Measurements from ENCODE around the gene TXNDC11. TPM values are rescaled to one million over a fixed set of nuclear protein-coding genes. Genes with fewer than 3 reads are reported as not detected.

The TXNDC11 gene
- total RNA-seq, 2 donors from 2014 or later, result 29.5 to 38.1 TPM

- Histone ChIP-seq H3K4me1 (peaks cover 0 to 48% of the 10 kb centered on the region in 2 donors), H3K27ac (no peak overlapping the region)
Measured at GRCh38 chr16:11681976-11682654, 60.5 kb downstream of the TXNDC11 start.

GRCh38 chr16:11681556-11681955 is 61.1 kb downstream of the TXNDC11 start:
- H3K4me3 ChIP-seq, result no peak overlapping the region
- no peak for TF ChIP-seq CTCF (IDR thresholded peaks at IDR 0.05)
- H3K27ac ChIP-seq, result no peak overlapping the region
- H3K9me3 ChIP-seq, result no peaks in the 10 kb centered on the region
- peaks cover 0 to 46% of the 10 kb centered on the region in 2 donors for H3K4me1 ChIP-seq
- peaks cover 88% of the 10 kb centered on the region for H3K36me3 ChIP-seq
- DNase-seq (ENCODE audit: low spot score), result no peak
- H3K27me3 ChIP-seq, result no peaks in the 10 kb centered on the region

More at GRCh38 chr16:11681976-11682654, 60.5 kb downstream of the TXNDC11 start:
- Histone ChIP-seq H3K36me3 (peaks cover 85% of the 10 kb centered on the region), H3K27me3 (no peaks in the 10 kb centered on the region), H3K9me3 (no peaks in the 10 kb centered on the region), H3K4me3 (no peak overlapping the region)
- TF ChIP-seq CTCF (IDR thresholded peaks at IDR 0.05), result no peak
- DNase-seq (ENCODE audit: low spot score), result no peak

- no peak overlapping the region for H3K4me3 ChIP-seq
- H3K36me3 ChIP-seq, result peaks cover 83% of the 10 kb centered on the region
- no peak for DNase-seq (ENCODE audit: low spot score)
- H3K9me3 ChIP-seq, result no peaks in the 10 kb centered on the region
- peaks cover 0 to 43% of the 10 kb centered on the region in 2 donors for H3K4me1 ChIP-seq
- TF ChIP-seq CTCF (IDR thresholded peaks at IDR 0.05), result no peak
- H3K27me3 ChIP-seq, result no peaks in the 10 kb centered on the region
- peak overlapping the region in 1 of 2 donors; percentile 3 for H3K27ac ChIP-seq
Measured at GRCh38 chr16:11679941-11680911, 62.4 kb downstream of the TXNDC11 start.

- peak overlapping the region in 1 of 2 donors; percentile 3 for H3K27ac ChIP-seq
Measured at GRCh38 chr16:11679250-11679649, 63.4 kb downstream of the TXNDC11 start.

More at GRCh38 chr16:11679250-11679649, 63.4 kb downstream of the TXNDC11 start:
- DNase-seq (ENCODE audit: low spot score), result no peak
- no peak overlapping the region for H3K4me3 ChIP-seq
- peaks cover 73% of the 10 kb centered on the region for H3K36me3 ChIP-seq
- no peak for TF ChIP-seq CTCF (IDR thresholded peaks at IDR 0.05)
- H3K27me3 ChIP-seq, result no peaks in the 10 kb centered on the region
- no peaks in the 10 kb centered on the region for H3K9me3 ChIP-seq
- H3K4me1 ChIP-seq, result peaks cover 0 to 51% of the 10 kb centered on the region in 2 donors

Measured in right atrium auricular region (tissue), 2 donors.